Stimulated activated CD4-positive, alpha-beta T cell treated with anti-CD3 and anti-CD28 coated beads, Interleukin-2, amount 100 ng/mL, for 24 hours (primary cell): ENCODE measurements around the gene RPS28.
"Not testable (repeated sequence)": the region's sequence is repeated elsewhere in the genome, so short reads cannot be mapped to it uniquely, and the experiment has no call there.

Experiments
- DNase-seq, 2 donors: peaks; one replicate each; pipeline ENCODE4 v3.0.0-alpha.2; 2020

RPS28 gene

GRCh38 chr19:8320564-8321066 is 681 bp upstream of the RPS28 start:
- DNase-seq, result peak; percentile 24 to 26

DNA sequence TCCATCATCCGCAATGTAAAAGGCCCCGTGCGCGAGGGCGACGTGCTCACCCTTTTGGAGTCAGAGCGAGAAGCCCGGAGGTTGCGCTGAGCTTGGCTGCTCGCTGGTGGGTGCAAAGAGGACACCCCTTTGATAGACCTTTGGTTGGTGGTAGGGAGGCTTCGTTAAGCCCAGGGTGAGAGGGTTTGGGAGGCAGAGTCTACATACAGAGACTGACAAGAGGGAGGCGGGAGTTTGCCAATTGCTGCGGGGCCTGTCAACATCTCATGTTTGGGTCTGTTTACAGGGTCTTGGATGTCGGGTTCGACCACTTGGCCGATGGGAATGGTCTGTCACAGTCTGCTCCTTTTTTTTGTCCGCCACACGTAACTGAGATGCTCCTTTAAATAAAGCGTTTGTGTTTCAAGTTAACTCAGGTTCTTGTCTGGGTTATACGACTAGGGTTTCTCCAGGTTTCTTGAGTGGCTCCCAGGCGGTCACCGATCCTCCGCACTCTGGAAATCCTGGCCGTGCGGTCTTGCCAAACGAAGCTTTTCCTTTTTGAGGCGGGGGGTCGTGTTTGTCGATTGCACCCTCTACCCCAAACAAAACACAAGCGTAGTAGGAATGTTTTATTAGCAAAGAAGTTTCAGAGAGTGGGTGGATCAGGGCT is 816 bp downstream of the RPS28 start:
- peak in 1 of 2 donors; percentile 29 for DNase-seq

DNA sequence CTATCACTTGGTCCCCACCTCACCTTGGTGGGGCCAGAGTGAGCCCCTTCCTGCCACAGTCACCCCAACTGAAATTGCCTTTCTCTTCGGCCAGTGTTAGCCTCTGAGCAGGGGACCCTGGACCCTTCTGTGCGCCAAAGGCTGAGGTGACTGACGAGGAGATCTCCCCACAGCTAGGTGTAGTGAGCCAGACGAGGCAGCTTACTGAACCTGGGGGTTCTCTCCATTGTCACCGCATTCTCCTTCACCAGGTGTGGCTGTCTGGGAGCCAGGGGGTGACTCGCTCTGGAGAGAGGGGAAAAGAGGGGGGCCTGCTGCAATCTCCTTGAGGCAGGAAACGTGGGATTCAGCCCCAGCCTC is 1.3 kb downstream of the RPS28 start:
- DNase-seq, result no peak

GRCh38 chr19:8323781-8324185 is 2.5 kb downstream of the RPS28 start:
- DNase-seq, result peak in 1 of 2 donors; percentile 27

DNA sequence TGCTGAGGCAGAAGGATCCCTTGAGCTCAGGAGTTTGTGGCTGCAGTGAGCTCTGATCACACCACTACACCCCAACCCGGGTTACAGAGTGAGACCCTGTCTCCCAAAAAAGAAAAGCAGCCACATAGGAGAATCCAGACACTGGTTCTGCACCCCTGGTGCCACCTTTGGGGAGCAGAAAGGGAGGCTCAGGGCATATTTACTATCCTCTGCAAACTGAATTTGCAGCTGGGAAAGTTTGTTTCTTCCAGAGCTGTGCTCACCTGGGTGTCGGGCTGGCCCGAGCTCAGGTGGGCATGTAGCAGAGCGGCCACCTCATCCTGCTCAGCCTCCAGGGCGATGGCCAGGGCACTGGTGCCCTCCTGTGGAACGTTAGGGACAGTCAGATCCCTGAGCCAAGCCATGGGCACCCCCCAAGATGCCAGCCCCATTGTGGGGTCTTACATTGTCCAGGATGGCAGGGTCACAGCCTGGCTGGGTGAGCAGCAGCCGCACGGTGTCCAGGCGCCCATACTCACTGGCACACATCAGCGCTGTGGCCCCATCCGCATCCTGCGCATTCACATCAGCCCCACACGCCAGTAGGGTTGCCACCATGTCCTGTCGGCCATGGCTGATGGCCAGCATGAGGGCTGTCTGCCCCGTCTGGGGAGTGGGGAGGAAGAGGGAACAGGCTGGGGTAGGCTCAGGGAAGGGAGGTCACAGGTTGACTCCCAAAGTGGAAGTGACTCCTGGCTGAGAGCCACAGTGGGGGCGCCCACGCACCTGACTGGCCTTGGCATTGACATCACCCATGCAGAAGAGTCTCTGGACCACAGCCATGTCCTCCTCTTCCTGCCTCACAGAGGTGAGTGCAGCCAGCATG is 3.1 kb downstream of the RPS28 start:
- DNase-seq, result peak; percentile 23 to 41

GRCh38 chr19:8325454-8325853 is 4.2 kb downstream of the RPS28 start:
- no peak for DNase-seq

DNA sequence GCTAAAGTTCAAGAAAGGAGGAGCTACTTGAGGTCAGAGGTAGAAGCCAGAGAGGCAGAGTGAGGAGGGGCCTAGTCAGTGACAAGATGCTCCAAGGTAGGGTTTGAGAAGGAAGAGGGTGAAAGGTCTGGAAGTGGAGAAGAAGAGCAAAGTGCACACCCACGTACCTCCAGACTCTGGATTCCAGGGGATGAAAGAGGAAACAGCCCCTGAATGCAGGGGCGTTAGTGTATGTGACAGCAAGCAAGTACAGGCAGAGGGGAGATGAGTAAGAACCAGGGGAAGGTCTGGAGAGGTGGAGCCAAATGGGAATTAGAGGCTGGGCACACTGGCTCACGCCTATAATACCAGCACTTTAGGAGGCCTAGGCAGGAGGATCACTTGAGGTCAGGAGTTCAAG is 8.7 kb downstream of the RPS28 start:
- DNase-seq, result no peak

DNA sequence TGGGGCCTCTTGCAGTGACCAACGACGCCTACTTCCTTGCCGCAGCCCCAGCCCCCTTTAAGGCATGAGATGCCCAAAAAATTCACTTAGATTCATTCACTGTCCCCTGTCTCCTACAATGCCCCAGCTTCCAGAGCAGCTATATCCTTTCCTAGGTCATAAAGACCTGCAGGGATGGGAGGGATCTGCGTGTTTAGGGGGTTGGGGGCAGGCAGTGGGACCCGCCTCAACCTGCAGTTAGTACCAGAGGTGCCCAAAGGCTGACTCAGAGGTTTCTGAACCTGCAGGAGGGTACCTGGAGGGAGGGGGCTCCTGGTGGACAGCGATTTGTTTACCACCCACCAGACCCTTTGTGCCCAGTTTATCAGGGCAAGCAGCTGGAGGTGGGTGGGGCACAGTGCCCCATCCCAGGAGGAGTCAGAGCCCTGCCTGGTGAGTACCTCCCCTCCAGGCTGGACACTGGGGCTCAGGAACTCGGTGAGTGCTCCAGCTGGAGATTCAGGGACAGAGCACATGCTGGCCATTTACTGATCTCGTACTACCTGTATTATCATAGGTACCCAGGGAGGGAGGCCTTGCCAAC is 10.1 kb downstream of the RPS28 start:
- no peak for DNase-seq

- DNase-seq, result no peak
These were observed 11.9 kb downstream of the RPS28 start for GRCh38 chr19:8332976-8333766.

- DNase-seq, result no peak
These were observed 12.6 kb downstream of the RPS28 start for GRCh38 chr19:8333767-8334457.

GRCh38 chr19:8334458-8335342 is 13.4 kb downstream of the RPS28 start:
- peak in 1 of 2 donors; percentile 61 for DNase-seq

GRCh38 chr19:8335343-8336071 is 14.2 kb downstream of the RPS28 start:
- peak in 1 of 2 donors; percentile 56 for DNase-seq

GRCh38 chr19:8336072-8336569 is 14.8 kb downstream of the RPS28 start:
- DNase-seq, result no peak

GRCh38 chr19:8336660-8337059 is 15.4 kb downstream of the RPS28 start:
- no peak for DNase-seq

DNA sequence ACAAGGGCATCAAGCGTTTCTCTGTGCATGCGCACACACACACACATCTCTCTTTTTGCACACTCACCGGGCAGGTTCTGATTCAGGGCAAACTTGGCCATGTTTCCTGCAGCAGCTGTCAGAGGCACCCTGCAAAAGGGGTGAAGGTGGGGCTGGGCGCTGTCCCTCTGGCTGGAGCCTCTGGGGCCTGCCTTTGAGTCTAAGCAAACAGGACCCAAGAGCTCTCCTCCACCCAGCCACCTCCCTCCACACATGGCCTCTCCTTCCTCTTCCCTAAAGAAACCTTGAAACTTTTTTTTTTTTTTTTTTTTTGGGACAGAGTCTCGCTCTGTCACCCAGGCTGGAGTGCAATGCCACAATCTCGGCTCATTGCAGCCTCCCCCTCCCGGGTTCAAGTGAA is 16.4 kb downstream of the RPS28 start:
- DNase-seq, result no peak

DNA sequence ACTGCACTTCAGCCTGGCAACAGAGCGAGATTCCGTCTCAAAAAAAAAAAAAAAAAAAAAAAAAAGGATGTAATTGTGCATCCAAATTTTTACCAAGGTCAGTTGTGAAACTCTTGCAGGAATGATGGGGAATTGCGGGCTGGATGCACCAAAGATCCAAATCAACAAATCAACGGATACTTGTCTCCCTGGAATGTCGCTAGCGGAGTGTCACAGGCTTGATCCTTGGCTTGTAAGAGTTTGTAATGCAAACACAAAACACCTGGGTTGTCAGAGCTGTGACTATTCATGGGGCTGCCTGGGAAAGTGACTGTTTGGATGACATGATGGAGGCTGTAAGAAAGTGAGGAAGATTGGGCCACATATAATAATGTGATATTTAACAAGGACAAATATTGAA is 17.5 kb downstream of the RPS28 start:
- no peak for DNase-seq

GRCh38 chr19:8340341-8341096 is 19.2 kb downstream of the RPS28 start:
- DNase-seq, result no peak

DNA sequence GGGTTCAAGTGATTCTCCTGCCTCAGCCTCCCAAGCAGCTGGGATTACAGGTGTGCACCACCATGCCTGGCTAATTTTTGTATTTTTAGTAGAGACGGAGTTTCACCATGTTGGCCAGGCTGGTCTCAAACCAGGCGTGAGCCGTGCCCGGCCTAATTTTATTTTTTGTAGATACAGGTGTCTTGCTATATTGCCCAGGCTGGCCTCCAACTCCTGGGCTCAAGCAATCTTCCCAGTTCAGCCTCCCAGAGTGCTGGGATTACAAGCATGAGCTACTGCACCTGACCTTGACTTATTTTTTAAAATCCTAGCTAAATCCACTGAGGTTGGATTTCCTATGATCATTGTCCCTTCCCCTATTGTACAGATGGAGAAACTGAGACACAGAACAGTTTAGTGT is 20.2 kb downstream of the RPS28 start:
- DNase-seq, result not testable (repeated sequence)

- no peak for DNase-seq
These were observed 21.0 kb downstream of the RPS28 start for GRCh38 chr19:8342316-8342683.
